Vagina (tissue), 2 donors: ENCODE measurements around the gene PDE11A.

Source experiments
- POLR2A ChIP-seq, 2 donors: fragments of 450-650 bp; IDR thresholded peaks; one replicate each; pipeline ENCODE4 v1.6.1; 2017; ENCODE audit warnings: antibody characterized with exemption in 2 of 2, mild to moderate bottlenecking in 2 of 2, moderate library complexity in 2 of 2
- TF ChIP-seq, protein P1 (sequence below), 3 experiments: fragments of 450-650 bp in 2 of 3; fragments of 200-600 bp in 1 of 3; sonication (generic) in 1 of 3; IDR thresholded peaks; one replicate each; pipeline ENCODE4 v1.5.1; 2017 to 2019; ENCODE audit warnings: antibody characterized with exemption in 3 of 3, mild to moderate bottlenecking in 2 of 3, moderate library complexity in 2 of 3

DNA sequence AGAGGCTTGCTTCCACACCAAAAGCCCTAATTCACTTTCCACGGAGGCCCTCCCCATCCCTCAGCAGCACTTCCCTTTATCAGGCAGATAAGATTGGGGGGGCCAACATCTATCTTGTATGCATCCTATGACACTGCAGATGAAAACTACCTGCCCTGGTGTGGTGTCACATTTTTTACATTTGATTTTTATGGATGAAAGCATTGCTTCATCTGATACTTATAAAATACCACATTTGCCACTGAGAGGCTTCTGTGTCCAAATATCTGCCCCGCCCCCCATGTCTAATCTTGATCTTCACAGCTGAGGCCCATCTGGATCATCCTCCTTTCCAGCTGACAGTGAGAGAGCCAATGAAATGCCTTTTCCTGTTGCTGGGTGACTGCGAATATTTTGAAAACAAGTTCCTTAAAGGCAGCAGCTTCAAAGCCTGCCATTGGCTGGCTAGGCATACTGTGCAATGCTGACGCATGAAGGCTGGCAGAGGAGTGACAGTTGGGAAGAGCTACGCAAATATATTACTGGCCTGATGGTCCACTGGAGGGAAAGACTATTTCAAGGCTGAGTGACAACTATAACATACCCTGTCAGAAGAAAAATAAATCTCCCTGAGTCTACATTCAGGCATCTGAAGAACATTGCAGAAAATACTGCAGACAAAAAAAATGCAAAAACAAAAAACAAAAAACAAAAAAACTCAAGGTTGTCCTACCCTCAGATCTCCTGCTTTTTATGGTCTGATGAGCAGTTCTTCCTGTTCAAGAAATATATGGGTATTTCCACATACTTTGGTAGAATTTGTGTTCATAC is 318.7 kb downstream of the PDE11A start:
- TF ChIP-seq, protein P1, sequence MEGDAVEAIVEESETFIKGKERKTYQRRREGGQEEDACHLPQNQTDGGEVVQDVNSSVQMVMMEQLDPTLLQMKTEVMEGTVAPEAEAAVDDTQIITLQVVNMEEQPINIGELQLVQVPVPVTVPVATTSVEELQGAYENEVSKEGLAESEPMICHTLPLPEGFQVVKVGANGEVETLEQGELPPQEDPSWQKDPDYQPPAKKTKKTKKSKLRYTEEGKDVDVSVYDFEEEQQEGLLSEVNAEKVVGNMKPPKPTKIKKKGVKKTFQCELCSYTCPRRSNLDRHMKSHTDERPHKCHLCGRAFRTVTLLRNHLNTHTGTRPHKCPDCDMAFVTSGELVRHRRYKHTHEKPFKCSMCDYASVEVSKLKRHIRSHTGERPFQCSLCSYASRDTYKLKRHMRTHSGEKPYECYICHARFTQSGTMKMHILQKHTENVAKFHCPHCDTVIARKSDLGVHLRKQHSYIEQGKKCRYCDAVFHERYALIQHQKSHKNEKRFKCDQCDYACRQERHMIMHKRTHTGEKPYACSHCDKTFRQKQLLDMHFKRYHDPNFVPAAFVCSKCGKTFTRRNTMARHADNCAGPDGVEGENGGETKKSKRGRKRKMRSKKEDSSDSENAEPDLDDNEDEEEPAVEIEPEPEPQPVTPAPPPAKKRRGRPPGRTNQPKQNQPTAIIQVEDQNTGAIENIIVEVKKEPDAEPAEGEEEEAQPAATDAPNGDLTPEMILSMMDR (IDR thresholded peaks at IDR 0.05): no peak
- no peak for TF ChIP-seq POLR2A (IDR thresholded peaks at IDR 0.05)
